AG09319 (cell line): Measurements from ENCODE around the gene KCNAB2.

Source experiments
- DNase-seq: peaks from one replicate; pipeline ENCODE4 v3.0.0-alpha.2; 2010; ENCODE audit warnings: low read depth; ENCODE audit errors: extremely low read depth
- CTCF ChIP-seq: IDR thresholded peaks from 2 replicates; pipeline ENCODE4 v1.5.1; 2011; ENCODE audit warnings: low read depth, mild to moderate bottlenecking, inconsistent platforms, low read length, moderate library complexity

Gene KCNAB2

GRCh38 chr1:6126521-6127067 is 80.9 kb downstream of the KCNAB2 start:
- no peak for TF ChIP-seq CTCF
- no peak for DNase-seq

GRCh38 chr1:6127587-6128163 is 82.0 kb downstream of the KCNAB2 start:
- TF ChIP-seq CTCF: no peak
- no peak for DNase-seq

- no peak for DNase-seq
These were observed 82.8 kb downstream of the KCNAB2 start for GRCh38 chr1:6128276-6129081.

GRCh38 chr1:6129313-6129712 is 83.6 kb downstream of the KCNAB2 start:
- TF ChIP-seq CTCF: no peak
- DNase-seq: no peak

More at GRCh38 chr1:6128276-6129081, 82.8 kb downstream of the KCNAB2 start:
- TF ChIP-seq CTCF: no peak

GRCh38 chr1:6130036-6130435 is 84.3 kb downstream of the KCNAB2 start:
- DNase-seq: no peak
- TF ChIP-seq CTCF: no peak

GRCh38 chr1:6130596-6130995 is 84.9 kb downstream of the KCNAB2 start:
- TF ChIP-seq CTCF: no peak
- no peak for DNase-seq

- DNase-seq: no peak
- no peak for TF ChIP-seq CTCF
These were observed 85.9 kb downstream of the KCNAB2 start for GRCh38 chr1:6131561-6131960.
